Measurements from ENCODE around the gene NID1. TPM values are rescaled to one million over a fixed set of nuclear protein-coding genes. Genes with fewer than 3 reads are reported as not detected.

The NID1 gene
- total RNA-seq, 1 donor from 2014 or later, result 45.0 TPM

DNA sequence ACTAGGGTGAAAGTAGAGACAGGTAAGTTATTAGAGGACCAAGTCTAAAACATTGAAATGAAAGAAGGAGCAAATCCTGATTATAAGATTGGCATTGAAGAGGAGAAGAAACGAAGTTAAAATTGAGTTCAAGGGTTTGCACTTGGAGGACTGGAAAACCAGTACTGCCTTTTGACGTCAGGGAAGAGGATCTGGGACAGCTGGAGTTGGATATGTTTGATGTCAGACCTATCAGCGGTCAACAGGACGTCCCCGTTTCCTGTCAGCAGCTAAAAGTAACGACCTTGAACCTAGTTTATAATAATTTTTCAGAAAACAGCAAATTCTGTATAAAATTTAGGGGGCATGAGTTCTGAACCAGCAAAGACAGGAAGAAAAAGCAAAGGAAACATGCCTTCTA is 1.2 kb upstream of the NID1 start:
- Mint-ChIP-seq H3K27me3 (ENCODE audit: low read depth) (peaks cover 47% of the 10 kb centered on the region), H3K27ac (no peak overlapping the region)
- DNase-seq (ENCODE audit: low spot score in 2 of 2, unreplicated experiment in 2 of 2), result no peak

GRCh38 chr1:236065509-236066005 is 667 bp upstream of the NID1 start:
- no peak for TF ChIP-seq CTCF (IDR thresholded peaks at IDR 0.05; ENCODE audit: unreplicated experiment)
- DNase-seq (ENCODE audit: low spot score in 2 of 2, unreplicated experiment in 2 of 2), result no peak
- H3K4me1 Mint-ChIP-seq, result peaks cover 13% of the 10 kb centered on the region
- peaks cover 6% of the 10 kb centered on the region for H3K9me3 Mint-ChIP-seq
- H3K4me3 Mint-ChIP-seq, result peak overlapping the region; percentile 64
- peaks cover 52% of the 10 kb centered on the region for H3K27me3 Mint-ChIP-seq (ENCODE audit: low read depth)
- H3K36me3 Mint-ChIP-seq, result no peaks in the 10 kb centered on the region
- no peak overlapping the region for H3K27ac Mint-ChIP-seq

More for the DNA sequence above, 1.2 kb upstream of the NID1 start:
- Mint-ChIP-seq H3K4me3 (peak overlapping the region; percentile 64), H3K9me3 (peaks cover 11% of the 10 kb centered on the region), H3K36me3 (no peaks in the 10 kb centered on the region), H3K4me1 (peaks cover 13% of the 10 kb centered on the region)
- no peak for TF ChIP-seq CTCF (IDR thresholded peaks at IDR 0.05; ENCODE audit: unreplicated experiment)

DNA sequence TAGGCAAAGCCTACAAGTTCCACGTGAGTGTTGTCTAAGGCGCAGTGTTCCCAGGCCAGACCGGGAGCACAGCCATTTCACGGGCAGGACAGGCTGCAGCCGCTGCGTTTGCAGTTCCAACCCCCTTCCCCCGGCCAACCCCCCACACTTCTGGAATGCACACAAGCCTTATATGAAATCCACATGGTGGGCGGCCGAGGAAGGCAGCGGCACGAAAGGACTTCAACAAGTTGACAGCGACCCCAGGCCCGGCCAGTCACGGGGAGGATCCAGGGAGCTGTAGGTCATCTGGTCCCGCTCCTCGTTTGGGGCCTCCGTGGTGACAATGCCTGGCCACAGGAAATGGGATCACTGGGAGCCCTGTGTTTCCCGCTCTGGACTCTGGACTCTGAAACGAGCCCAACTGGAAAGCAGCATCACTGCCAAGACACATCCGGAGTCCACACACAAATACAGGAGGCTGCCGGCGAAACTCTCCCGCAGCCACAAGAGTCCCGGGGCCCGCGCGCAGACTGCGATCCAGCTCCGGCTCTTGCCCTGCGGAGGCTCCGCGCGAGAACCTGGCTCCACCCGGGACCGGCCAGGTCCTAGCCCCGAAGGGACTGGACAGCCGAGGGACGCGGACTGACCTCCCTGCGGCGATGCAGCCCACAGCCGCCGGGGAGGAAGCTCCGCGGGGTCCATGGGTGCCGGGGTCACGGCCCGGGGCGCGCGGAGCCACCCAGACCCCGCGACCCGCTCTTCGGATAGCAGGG is 794 bp downstream of the NID1 start:
- no peaks in the 10 kb centered on the region for H3K9me3 Mint-ChIP-seq
- H3K4me3 Mint-ChIP-seq, result peak overlapping the region; percentile 71
- peaks cover 52% of the 10 kb centered on the region for H3K27me3 Mint-ChIP-seq (ENCODE audit: low read depth)
- H3K27ac Mint-ChIP-seq, result peak overlapping the region; percentile 77
- TF ChIP-seq CTCF (IDR thresholded peaks at IDR 0.05; ENCODE audit: unreplicated experiment), result no peak
- H3K4me1 Mint-ChIP-seq, result peaks cover 13% of the 10 kb centered on the region
- peak in 1 of 2 experiments; percentile 54 for DNase-seq (ENCODE audit: low spot score in 2 of 2, unreplicated experiment in 2 of 2)
- H3K36me3 Mint-ChIP-seq, result no peaks in the 10 kb centered on the region

DNA sequence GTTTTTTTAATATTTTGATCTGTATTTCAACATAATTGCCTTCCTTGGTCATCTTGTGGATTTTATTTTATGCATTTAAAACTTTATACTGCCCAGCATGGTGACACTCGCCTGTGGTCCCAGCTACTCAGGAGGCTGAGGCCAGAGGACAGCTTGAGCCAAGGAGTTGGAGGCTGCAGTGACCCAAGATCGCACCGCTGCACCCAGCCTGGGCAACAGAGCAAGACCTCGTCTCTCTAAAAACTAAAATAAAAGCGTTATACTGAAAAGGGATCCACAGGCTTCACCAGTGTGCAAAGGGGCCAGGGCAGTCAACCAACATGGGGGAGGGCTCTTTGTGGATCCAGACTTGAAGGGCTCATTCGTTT is 1.4 kb downstream of the NID1 start:
- Mint-ChIP-seq H3K4me1 (peaks cover 15% of the 10 kb centered on the region), H3K27ac (peak overlapping the region; percentile 77), H3K27me3 (ENCODE audit: low read depth) (peaks cover 52% of the 10 kb centered on the region), H3K4me3 (peak overlapping the region; percentile 71), H3K36me3 (no peaks in the 10 kb centered on the region), H3K9me3 (no peaks in the 10 kb centered on the region)
- no peak for TF ChIP-seq CTCF (IDR thresholded peaks at IDR 0.05; ENCODE audit: unreplicated experiment)
- DNase-seq (ENCODE audit: low spot score in 2 of 2, unreplicated experiment in 2 of 2), result no peak

DNA sequence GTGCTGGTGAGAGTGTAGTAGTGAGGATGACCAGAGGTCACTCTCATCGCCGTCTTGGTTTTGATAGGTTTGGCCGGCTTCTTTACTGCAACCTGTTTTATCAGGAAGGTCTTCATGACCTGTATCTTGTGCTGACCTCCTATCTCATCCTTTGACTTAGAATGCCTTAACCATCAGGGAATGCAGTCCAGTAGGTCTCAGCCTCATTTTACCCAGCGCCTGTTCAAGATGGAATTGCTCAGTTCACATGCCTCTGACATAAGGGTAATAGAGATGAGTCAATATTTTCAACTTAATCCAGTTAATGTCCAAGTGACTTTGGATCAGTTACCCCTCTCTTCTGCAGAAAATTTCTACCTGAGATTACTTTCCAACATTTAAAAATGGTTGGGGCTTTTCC is 4.6 kb downstream of the NID1 start:
- Mint-ChIP-seq H3K36me3 (no peaks in the 10 kb centered on the region), H3K4me3 (no peak overlapping the region), H3K27me3 (ENCODE audit: low read depth) (peaks cover 22% of the 10 kb centered on the region), H3K4me1 (peaks cover 10% of the 10 kb centered on the region), H3K27ac (no peak overlapping the region), H3K9me3 (no peaks in the 10 kb centered on the region)
- no peak for TF ChIP-seq CTCF (IDR thresholded peaks at IDR 0.05; ENCODE audit: unreplicated experiment)
- DNase-seq (ENCODE audit: low spot score in 2 of 2, unreplicated experiment in 2 of 2), result no peak

Data from mesothelial cell of epicardium (in vitro differentiated cells).